Neural cell (in vitro differentiated cells): ENCODE measurements around the gene DDX39B. TPM values are rescaled to one million over a fixed set of nuclear protein-coding genes. Genes with fewer than 3 reads are reported as not detected.

ENCODE experiments used
- H2AFZ ChIP-seq: fragments of 200-600, 300-800 bp; sonication (generic), shearing (Covaris generic); 2 replicates; pipeline ENCODE4 v1.6.0; 2014; ENCODE audit warnings: low read depth, mild to moderate bottlenecking, antibody characterized with exemption, low read length, moderate library complexity
- H3F3A ChIP-seq: fragments of 200-600 bp; shearing (Covaris generic); 2 replicates; pipeline ENCODE4 v1.6.1; 2016; ENCODE audit warnings: mild to moderate bottlenecking, moderate library complexity, mixed read lengths, antibody characterized with exemption, low read length; ENCODE audit not compliant: insufficient read depth, poor library complexity, severe bottlenecking
- H3K27ac ChIP-seq: fragments of 200-600, 300-800 bp; sonication (generic), shearing (Covaris generic); 2 replicates; pipeline ENCODE4 v1.5.1; 2014; ENCODE audit warnings: mild to moderate bottlenecking, low read length, moderate library complexity
- H3K27me3 ChIP-seq: fragments of 300-800, 200-600 bp; sonication (generic), shearing (Covaris generic); 2 replicates; pipeline ENCODE4 v1.6.0; 2014; ENCODE audit warnings: mild to moderate bottlenecking, low read depth, low read length, moderate library complexity; ENCODE audit not compliant: insufficient read depth
- H3K36me3 ChIP-seq: fragments of 300-800, 200-600 bp; sonication (generic), shearing (Covaris generic); 2 replicates; pipeline ENCODE4 v1.5.1; 2014; ENCODE audit warnings: mild to moderate bottlenecking, antibody characterized with exemption, low read length, moderate library complexity; ENCODE audit not compliant: insufficient read depth
- H3K4me2 ChIP-seq: fragments of 300-800, 200-600 bp; sonication (generic), shearing (Covaris generic); 2 replicates; pipeline ENCODE4 v1.6.0; 2014; ENCODE audit warnings: mild to moderate bottlenecking, low read length
- H3K4me3 ChIP-seq: fragments of 300-800, 200-600 bp; sonication (generic), shearing (Covaris generic); 2 replicates; pipeline ENCODE4 v1.5.1; 2014; ENCODE audit warnings: mild to moderate bottlenecking, low read length, moderate library complexity
- H3K79me2 ChIP-seq: fragments of 200-600 bp; shearing (Covaris generic); replicated peaks from 2 replicates; pipeline ENCODE4 v1.6.0; 2014; ENCODE audit warnings: mild to moderate bottlenecking, low read length, moderate library complexity; ENCODE audit not compliant: insufficient read depth
- H3K9ac ChIP-seq: fragments of 300-800, 200-600 bp; sonication (generic), shearing (Covaris generic); 2 replicates; pipeline ENCODE4 v1.6.1; 2016; ENCODE audit warnings: mild to moderate bottlenecking, low read length, mixed read lengths
- H3K9me2 ChIP-seq: fragments of 200-600 bp; shearing (Covaris generic); 2 replicates; pipeline ENCODE4 v1.6.1; 2016; ENCODE audit warnings: mild to moderate bottlenecking, low read length, mixed read lengths; ENCODE audit not compliant: insufficient read depth
- H3K9me3 ChIP-seq: fragments of 200-600, 300-800 bp; sonication (generic), shearing (Covaris generic); 2 replicates; pipeline ENCODE4 v1.6.1; 2016; ENCODE audit warnings: mild to moderate bottlenecking, mixed run types, low read length, moderate library complexity, mixed read lengths
- H4K20me1 ChIP-seq: fragments of 200-600 bp; shearing (Covaris generic); 2 replicates; pipeline ENCODE4 v1.6.1; 2016; ENCODE audit warnings: mild to moderate bottlenecking, mixed run types; ENCODE audit not compliant: insufficient read depth
- CTCF ChIP-seq: fragments of 450-650 bp; IDR thresholded peaks from 2 replicates; pipeline ENCODE4 v1.5.1; 2014; ENCODE audit warnings: antibody characterized with exemption, mild to moderate bottlenecking, moderate library complexity; ENCODE audit not compliant: poor library complexity, severe bottlenecking
- EP300 ChIP-seq: fragments of 450-650 bp; conservative IDR thresholded peaks from 2 replicates; pipeline ENCODE4 v1.6.1; 2014; ENCODE audit warnings: antibody characterized with exemption, mild to moderate bottlenecking, moderate library complexity; ENCODE audit not compliant: poor library complexity, severe bottlenecking
- EZH2 ChIP-seq: fragments of 200-600, 300-800 bp; shearing (Covaris generic), sonication (generic); IDR thresholded peaks from 2 replicates; pipeline ENCODE4 v1.6.1; 2014; ENCODE audit warnings: antibody characterized with exemption, low read length, borderline replicate concordance, mild to moderate bottlenecking; ENCODE audit not compliant: insufficient read depth, poor library complexity, severe bottlenecking
- MXI1 ChIP-seq: fragments of 450-650 bp; conservative IDR thresholded peaks from 2 replicates; pipeline ENCODE4 v1.6.1; 2014; ENCODE audit warnings: antibody characterized with exemption, mild to moderate bottlenecking; ENCODE audit not compliant: poor library complexity, severe bottlenecking
- POLR2AphosphoS5 ChIP-seq: IDR thresholded peaks from 2 replicates; pipeline ENCODE4 v1.6.1; 2012
- RAD21 ChIP-seq: fragments of 450-650 bp; conservative IDR thresholded peaks from 2 replicates; pipeline ENCODE4 v1.6.1; 2014; ENCODE audit warnings: antibody characterized with exemption, mild to moderate bottlenecking, moderate library complexity
- REST ChIP-seq: IDR thresholded peaks from 2 replicates; pipeline ENCODE4 v1.6.1; 2012; ENCODE audit warnings: borderline replicate concordance
- SMC3 ChIP-seq: fragments of 450-650 bp; conservative IDR thresholded peaks from 2 replicates; pipeline ENCODE4 v1.6.1; 2014; ENCODE audit warnings: antibody characterized with exemption, mild to moderate bottlenecking, moderate library complexity; ENCODE audit not compliant: poor library complexity
- TAF1 ChIP-seq: IDR thresholded peaks from 2 replicates; pipeline ENCODE4 v1.6.1; 2012; ENCODE audit warnings: low read depth
- polyA plus RNA-seq: library from polyadenylated mRNA; depleted of rRNA; stranded (reverse); fragments of >200 nt; gene quantifications from 2 replicates; pipeline ENCODE4 v1.2.3, GENCODE V29; 2014

DDX39B gene
- polyA plus RNA-seq, 1 donor from 2014 or later = 313 TPM

DNA sequence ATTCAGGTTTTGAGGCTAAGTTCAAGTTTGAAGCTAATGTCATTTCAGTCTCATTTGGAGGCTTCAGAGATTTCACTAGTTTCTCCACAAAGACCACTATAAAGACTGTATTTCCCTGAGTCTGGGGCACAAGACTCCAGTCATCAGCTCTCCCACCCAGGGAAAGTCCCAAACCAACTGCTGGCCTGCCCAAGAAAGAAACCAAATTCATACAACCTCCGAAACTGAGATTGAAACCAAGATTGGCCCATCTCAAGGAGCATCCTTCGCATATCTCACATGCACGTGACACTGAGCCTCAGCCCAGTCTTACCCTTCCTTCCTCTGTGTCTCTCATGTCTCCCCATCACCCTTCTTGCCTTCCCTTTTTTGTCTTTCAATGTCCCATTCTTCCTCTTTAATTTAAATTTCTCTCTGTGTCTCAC, 26.7 kb upstream of the DDX39B start:
- H3K4me3 ChIP-seq = no peak overlapping the region
- no peaks in the 10 kb centered on the region for H3K9me3 ChIP-seq
- no peaks in the 10 kb centered on the region for H3K36me3 ChIP-seq
- no peaks in the 10 kb centered on the region for H3K27me3 ChIP-seq
- no peaks in the 10 kb centered on the region for H3K9me2 ChIP-seq
- H2AFZ ChIP-seq = no peak overlapping the region
- no peaks in the 10 kb centered on the region for H4K20me1 ChIP-seq
- no peaks in the 10 kb centered on the region for H3K79me2 ChIP-seq
- no peak overlapping the region for H3K4me2 ChIP-seq
- H3F3A ChIP-seq = no peaks in the 10 kb centered on the region
- no peak for TF ChIP-seq REST
- no peak for TF ChIP-seq CTCF
- no peak for TF ChIP-seq POLR2AphosphoS5
- TF ChIP-seq TAF1 = no peak
- H3K9ac ChIP-seq = no peak overlapping the region
- no peak overlapping the region for H3K27ac ChIP-seq

- Histone ChIP-seq H3K79me2 (no peaks in the 10 kb centered on the region), H3K4me3 (no peak overlapping the region), H3K36me3 (no peaks in the 10 kb centered on the region), H3K9me3 (no peaks in the 10 kb centered on the region), H3K9ac (no peak overlapping the region), H2AFZ (no peak overlapping the region), H3K27ac (no peak overlapping the region), H3F3A (no peaks in the 10 kb centered on the region), H4K20me1 (no peaks in the 10 kb centered on the region), H3K4me2 (no peak overlapping the region), H3K27me3 (no peaks in the 10 kb centered on the region), H3K9me2 (no peaks in the 10 kb centered on the region)
- no peak for TF ChIP-seq EZH2
- no peak for TF ChIP-seq REST
- no peak for TF ChIP-seq TAF1
- TF ChIP-seq MXI1 = no peak
- TF ChIP-seq EP300 = no peak
- TF ChIP-seq RAD21 = no peak
- TF ChIP-seq CTCF = no peak
- no peak for TF ChIP-seq SMC3
- TF ChIP-seq POLR2AphosphoS5 = no peak
Measured at GRCh38 chr6:31567531-31568370, 25.9 kb upstream of the DDX39B start.
